ENCODE measurements around the gene VMP1.
"Not testable (repeated sequence)": the region's sequence is repeated elsewhere in the genome, so short reads cannot be mapped to it uniquely, and the experiment has no call there.

Gene VMP1

DNA sequence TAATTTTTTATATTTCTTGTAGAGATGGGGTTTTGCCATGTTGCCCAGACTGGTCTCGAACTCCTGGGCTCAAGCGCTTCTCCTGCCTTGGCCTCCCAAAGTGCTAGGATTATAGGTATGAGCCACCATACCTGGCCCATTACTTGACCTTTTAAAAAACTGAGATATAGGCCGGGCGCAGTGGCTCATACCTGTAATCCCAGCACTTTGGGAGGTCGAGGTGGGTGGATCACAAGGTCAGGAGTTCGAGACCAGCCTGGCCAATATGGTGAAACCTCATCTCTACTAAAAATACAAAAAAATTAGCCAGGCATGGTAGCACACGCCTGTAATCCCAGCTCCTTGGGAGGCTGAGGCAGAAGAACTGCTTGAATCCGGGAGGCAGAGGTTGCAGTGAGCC is 166.0 kb downstream of the VMP1 start:
- not testable (repeated sequence) for DNase-seq

- DNase-seq: no peak
Observed at GRCh38 chr17:59874376-59874775, 166.9 kb downstream of the VMP1 start.

- DNase-seq: no peak
Observed at GRCh38 chr17:59876107-59876506, 168.7 kb downstream of the VMP1 start.

GRCh38 chr17:59877965-59878364 is 170.5 kb downstream of the VMP1 start:
- DNase-seq: no peak

- DNase-seq: no peak
Observed at GRCh38 chr17:59878624-59879023, 171.2 kb downstream of the VMP1 start.

DNA sequence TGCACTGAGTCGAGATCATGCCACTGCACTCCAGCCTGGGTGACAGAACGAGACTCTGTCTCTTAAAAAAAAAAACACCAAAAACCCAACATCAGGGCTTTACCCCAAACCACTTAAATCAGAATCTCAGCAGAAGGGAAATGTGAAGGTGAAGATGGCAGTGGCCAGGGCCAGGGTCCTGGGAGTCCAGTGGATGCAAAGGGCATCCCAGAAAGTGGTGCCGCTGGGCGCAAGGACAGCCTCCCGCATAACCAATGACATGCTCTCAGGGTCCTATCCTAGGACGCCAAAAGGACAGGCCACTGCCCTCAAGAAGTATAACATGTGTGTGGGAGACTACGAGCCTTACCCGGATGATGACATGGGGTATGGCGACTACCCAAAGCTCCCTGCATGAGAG is 177.4 kb downstream of the VMP1 start:
- no peak for DNase-seq

DNA sequence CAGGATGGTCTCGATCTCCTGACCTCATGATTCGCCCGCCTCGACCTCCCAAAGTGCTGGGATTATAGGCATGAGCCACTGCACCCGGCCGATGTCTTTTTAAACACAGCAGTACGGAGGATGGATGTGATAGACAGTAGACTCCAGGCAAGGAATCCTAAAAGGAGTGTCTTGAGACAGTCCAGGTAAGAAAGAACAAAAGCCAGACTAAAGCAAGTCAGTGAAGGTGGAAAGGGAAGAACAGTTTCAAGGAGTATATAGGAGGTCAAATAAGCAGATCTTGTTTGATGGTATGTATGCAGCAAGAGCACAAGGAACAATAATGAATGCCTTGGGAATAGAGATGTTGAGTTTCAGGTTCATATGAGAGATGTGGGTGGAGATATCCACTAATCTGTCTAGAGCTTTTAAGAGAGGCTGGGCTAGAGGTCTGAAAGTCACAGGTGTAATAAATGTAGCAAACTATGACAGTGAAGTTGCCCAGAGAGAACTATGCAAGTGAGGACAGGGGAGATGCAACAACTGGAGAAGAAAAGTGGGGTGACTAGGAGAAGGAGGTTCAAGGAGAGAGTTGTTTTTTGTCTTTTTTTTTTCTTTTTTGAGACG is 180.8 kb downstream of the VMP1 start:
- no peak for DNase-seq

GRCh38 chr17:59890720-59891119 is 183.3 kb downstream of the VMP1 start:
- DNase-seq: no peak

All from left hindlimb (tissue), 1 donor.